Neural cell (in vitro differentiated cells): Measurements from ENCODE around the gene DAAM2. TPM values are rescaled to one million over a fixed set of nuclear protein-coding genes. Genes with fewer than 3 reads are reported as not detected.

Experiments used
- H2AFZ ChIP-seq: fragments of 200-600, 300-800 bp; sonication (generic), shearing (Covaris generic); 2 replicates; pipeline ENCODE4 v1.6.0; 2014; ENCODE audit warnings: low read depth, mild to moderate bottlenecking, antibody characterized with exemption, low read length, moderate library complexity
- H3F3A ChIP-seq: fragments of 200-600 bp; shearing (Covaris generic); 2 replicates; pipeline ENCODE4 v1.6.1; 2016; ENCODE audit warnings: mild to moderate bottlenecking, moderate library complexity, mixed read lengths, antibody characterized with exemption, low read length; ENCODE audit not compliant: insufficient read depth, poor library complexity, severe bottlenecking
- H3K27ac ChIP-seq: fragments of 200-600, 300-800 bp; sonication (generic), shearing (Covaris generic); 2 replicates; pipeline ENCODE4 v1.5.1; 2014; ENCODE audit warnings: mild to moderate bottlenecking, low read length, moderate library complexity
- H3K27me3 ChIP-seq: fragments of 300-800, 200-600 bp; sonication (generic), shearing (Covaris generic); 2 replicates; pipeline ENCODE4 v1.6.0; 2014; ENCODE audit warnings: mild to moderate bottlenecking, low read depth, low read length, moderate library complexity; ENCODE audit not compliant: insufficient read depth
- H3K36me3 ChIP-seq: fragments of 300-800, 200-600 bp; sonication (generic), shearing (Covaris generic); 2 replicates; pipeline ENCODE4 v1.5.1; 2014; ENCODE audit warnings: mild to moderate bottlenecking, antibody characterized with exemption, low read length, moderate library complexity; ENCODE audit not compliant: insufficient read depth
- H3K4me2 ChIP-seq: fragments of 300-800, 200-600 bp; sonication (generic), shearing (Covaris generic); 2 replicates; pipeline ENCODE4 v1.6.0; 2014; ENCODE audit warnings: mild to moderate bottlenecking, low read length
- H3K4me3 ChIP-seq: fragments of 300-800, 200-600 bp; sonication (generic), shearing (Covaris generic); 2 replicates; pipeline ENCODE4 v1.5.1; 2014; ENCODE audit warnings: mild to moderate bottlenecking, low read length, moderate library complexity
- H3K79me2 ChIP-seq: fragments of 200-600 bp; shearing (Covaris generic); replicated peaks from 2 replicates; pipeline ENCODE4 v1.6.0; 2014; ENCODE audit warnings: mild to moderate bottlenecking, low read length, moderate library complexity; ENCODE audit not compliant: insufficient read depth
- H3K9ac ChIP-seq: fragments of 300-800, 200-600 bp; sonication (generic), shearing (Covaris generic); 2 replicates; pipeline ENCODE4 v1.6.1; 2016; ENCODE audit warnings: mild to moderate bottlenecking, low read length, mixed read lengths
- H3K9me2 ChIP-seq: fragments of 200-600 bp; shearing (Covaris generic); 2 replicates; pipeline ENCODE4 v1.6.1; 2016; ENCODE audit warnings: mild to moderate bottlenecking, low read length, mixed read lengths; ENCODE audit not compliant: insufficient read depth
- H3K9me3 ChIP-seq: fragments of 200-600, 300-800 bp; sonication (generic), shearing (Covaris generic); 2 replicates; pipeline ENCODE4 v1.6.1; 2016; ENCODE audit warnings: mild to moderate bottlenecking, mixed run types, low read length, moderate library complexity, mixed read lengths
- H4K20me1 ChIP-seq: fragments of 200-600 bp; shearing (Covaris generic); 2 replicates; pipeline ENCODE4 v1.6.1; 2016; ENCODE audit warnings: mild to moderate bottlenecking, mixed run types; ENCODE audit not compliant: insufficient read depth
- EP300 ChIP-seq: fragments of 450-650 bp; conservative IDR thresholded peaks from 2 replicates; pipeline ENCODE4 v1.6.1; 2014; ENCODE audit warnings: antibody characterized with exemption, mild to moderate bottlenecking, moderate library complexity; ENCODE audit not compliant: poor library complexity, severe bottlenecking
- EZH2 ChIP-seq: fragments of 200-600, 300-800 bp; shearing (Covaris generic), sonication (generic); IDR thresholded peaks from 2 replicates; pipeline ENCODE4 v1.6.1; 2014; ENCODE audit warnings: antibody characterized with exemption, low read length, borderline replicate concordance, mild to moderate bottlenecking; ENCODE audit not compliant: insufficient read depth, poor library complexity, severe bottlenecking
- MXI1 ChIP-seq: fragments of 450-650 bp; conservative IDR thresholded peaks from 2 replicates; pipeline ENCODE4 v1.6.1; 2014; ENCODE audit warnings: antibody characterized with exemption, mild to moderate bottlenecking; ENCODE audit not compliant: poor library complexity, severe bottlenecking
- POLR2AphosphoS5 ChIP-seq: IDR thresholded peaks from 2 replicates; pipeline ENCODE4 v1.6.1; 2012
- RAD21 ChIP-seq: fragments of 450-650 bp; conservative IDR thresholded peaks from 2 replicates; pipeline ENCODE4 v1.6.1; 2014; ENCODE audit warnings: antibody characterized with exemption, mild to moderate bottlenecking, moderate library complexity
- SMC3 ChIP-seq: fragments of 450-650 bp; conservative IDR thresholded peaks from 2 replicates; pipeline ENCODE4 v1.6.1; 2014; ENCODE audit warnings: antibody characterized with exemption, mild to moderate bottlenecking, moderate library complexity; ENCODE audit not compliant: poor library complexity
- TAF1 ChIP-seq: IDR thresholded peaks from 2 replicates; pipeline ENCODE4 v1.6.1; 2012; ENCODE audit warnings: low read depth
- polyA plus RNA-seq: library from polyadenylated mRNA; depleted of rRNA; stranded (reverse); fragments of >200 nt; gene quantifications from 2 replicates; pipeline ENCODE4 v1.2.3, GENCODE V29; 2014
- TF ChIP-seq, protein P1 (sequence below): IDR thresholded peaks from 2 replicates; pipeline ENCODE4 v1.6.1; 2012; ENCODE audit warnings: borderline replicate concordance
- TF ChIP-seq, protein P2 (sequence below): fragments of 450-650 bp; IDR thresholded peaks from 2 replicates; pipeline ENCODE4 v1.5.1; 2014; ENCODE audit warnings: antibody characterized with exemption, mild to moderate bottlenecking, moderate library complexity; ENCODE audit not compliant: poor library complexity, severe bottlenecking

The DAAM2 gene
- polyA plus RNA-seq, 1 donor from 2014 or later = 1.2 TPM

DNA sequence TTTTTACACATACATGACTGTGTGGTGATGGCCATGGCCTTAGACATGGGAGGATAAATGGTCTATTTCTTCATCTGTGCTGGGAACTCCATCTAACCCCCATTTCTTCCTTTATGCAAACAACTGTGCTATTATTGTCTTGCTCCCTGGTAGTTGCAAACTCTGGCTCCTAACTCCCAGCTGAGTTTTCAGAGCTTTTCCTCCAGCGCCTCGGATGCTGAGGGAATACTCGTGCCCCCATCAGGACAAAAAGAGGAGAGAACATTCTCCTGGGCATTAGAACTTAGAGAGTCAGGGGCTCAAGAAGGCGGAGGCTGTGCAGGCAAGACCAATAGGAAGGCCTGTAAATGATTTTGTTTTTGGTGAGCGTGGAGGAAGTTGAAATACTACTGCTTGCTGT is 2.1 kb downstream of the DAAM2 start:
- Histone ChIP-seq H3K4me3 (no peak overlapping the region), H3K4me2 (no peak overlapping the region), H3K9ac (no peak overlapping the region), H4K20me1 (no peaks in the 10 kb centered on the region), H3K27ac (no peak overlapping the region), H3F3A (no peaks in the 10 kb centered on the region), H3K9me2 (no peaks in the 10 kb centered on the region), H2AFZ (no peak overlapping the region), H3K27me3 (peaks cover 24% of the 10 kb centered on the region), H3K9me3 (no peaks in the 10 kb centered on the region), H3K36me3 (no peaks in the 10 kb centered on the region), H3K79me2 (no peaks in the 10 kb centered on the region)
- TF ChIP-seq POLR2AphosphoS5 (no peak), TAF1 (no peak), RAD21 (no peak), MXI1 (no peak), SMC3 (no peak), EP300 (no peak), EZH2 (no peak)
- TF ChIP-seq, protein P1, sequence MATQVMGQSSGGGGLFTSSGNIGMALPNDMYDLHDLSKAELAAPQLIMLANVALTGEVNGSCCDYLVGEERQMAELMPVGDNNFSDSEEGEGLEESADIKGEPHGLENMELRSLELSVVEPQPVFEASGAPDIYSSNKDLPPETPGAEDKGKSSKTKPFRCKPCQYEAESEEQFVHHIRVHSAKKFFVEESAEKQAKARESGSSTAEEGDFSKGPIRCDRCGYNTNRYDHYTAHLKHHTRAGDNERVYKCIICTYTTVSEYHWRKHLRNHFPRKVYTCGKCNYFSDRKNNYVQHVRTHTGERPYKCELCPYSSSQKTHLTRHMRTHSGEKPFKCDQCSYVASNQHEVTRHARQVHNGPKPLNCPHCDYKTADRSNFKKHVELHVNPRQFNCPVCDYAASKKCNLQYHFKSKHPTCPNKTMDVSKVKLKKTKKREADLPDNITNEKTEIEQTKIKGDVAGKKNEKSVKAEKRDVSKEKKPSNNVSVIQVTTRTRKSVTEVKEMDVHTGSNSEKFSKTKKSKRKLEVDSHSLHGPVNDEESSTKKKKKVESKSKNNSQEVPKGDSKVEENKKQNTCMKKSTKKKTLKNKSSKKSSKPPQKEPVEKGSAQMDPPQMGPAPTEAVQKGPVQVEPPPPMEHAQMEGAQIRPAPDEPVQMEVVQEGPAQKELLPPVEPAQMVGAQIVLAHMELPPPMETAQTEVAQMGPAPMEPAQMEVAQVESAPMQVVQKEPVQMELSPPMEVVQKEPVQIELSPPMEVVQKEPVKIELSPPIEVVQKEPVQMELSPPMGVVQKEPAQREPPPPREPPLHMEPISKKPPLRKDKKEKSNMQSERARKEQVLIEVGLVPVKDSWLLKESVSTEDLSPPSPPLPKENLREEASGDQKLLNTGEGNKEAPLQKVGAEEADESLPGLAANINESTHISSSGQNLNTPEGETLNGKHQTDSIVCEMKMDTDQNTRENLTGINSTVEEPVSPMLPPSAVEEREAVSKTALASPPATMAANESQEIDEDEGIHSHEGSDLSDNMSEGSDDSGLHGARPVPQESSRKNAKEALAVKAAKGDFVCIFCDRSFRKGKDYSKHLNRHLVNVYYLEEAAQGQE = no peak
- TF ChIP-seq, protein P2, sequence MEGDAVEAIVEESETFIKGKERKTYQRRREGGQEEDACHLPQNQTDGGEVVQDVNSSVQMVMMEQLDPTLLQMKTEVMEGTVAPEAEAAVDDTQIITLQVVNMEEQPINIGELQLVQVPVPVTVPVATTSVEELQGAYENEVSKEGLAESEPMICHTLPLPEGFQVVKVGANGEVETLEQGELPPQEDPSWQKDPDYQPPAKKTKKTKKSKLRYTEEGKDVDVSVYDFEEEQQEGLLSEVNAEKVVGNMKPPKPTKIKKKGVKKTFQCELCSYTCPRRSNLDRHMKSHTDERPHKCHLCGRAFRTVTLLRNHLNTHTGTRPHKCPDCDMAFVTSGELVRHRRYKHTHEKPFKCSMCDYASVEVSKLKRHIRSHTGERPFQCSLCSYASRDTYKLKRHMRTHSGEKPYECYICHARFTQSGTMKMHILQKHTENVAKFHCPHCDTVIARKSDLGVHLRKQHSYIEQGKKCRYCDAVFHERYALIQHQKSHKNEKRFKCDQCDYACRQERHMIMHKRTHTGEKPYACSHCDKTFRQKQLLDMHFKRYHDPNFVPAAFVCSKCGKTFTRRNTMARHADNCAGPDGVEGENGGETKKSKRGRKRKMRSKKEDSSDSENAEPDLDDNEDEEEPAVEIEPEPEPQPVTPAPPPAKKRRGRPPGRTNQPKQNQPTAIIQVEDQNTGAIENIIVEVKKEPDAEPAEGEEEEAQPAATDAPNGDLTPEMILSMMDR = no peak

DNA sequence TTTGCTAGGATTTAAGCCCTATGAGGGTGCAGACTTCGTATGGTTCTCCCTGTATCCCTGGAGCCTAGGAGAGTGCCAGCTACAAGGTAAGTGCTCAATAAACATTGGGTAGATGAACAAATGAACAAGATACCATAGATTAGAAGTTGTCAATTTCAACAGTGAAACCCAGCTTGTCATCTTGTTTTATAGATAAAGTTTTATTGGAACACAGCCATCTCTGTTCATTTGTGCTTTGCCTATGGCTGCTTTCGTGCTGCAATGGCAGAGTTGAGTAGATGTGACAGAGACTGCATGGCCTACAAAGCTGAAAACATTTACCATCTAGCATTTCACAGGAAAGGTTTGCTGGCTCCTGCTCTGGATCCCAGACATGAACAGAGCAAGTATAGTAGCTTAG is 5.6 kb downstream of the DAAM2 start:
- H3K4me2 ChIP-seq = no peak overlapping the region
- H3F3A ChIP-seq = no peaks in the 10 kb centered on the region
- H3K36me3 ChIP-seq = no peaks in the 10 kb centered on the region
- H3K79me2 ChIP-seq = no peaks in the 10 kb centered on the region
- no peaks in the 10 kb centered on the region for H3K9me2 ChIP-seq
- no peaks in the 10 kb centered on the region for H3K9me3 ChIP-seq
- no peak overlapping the region for H3K9ac ChIP-seq
- TF ChIP-seq, protein P2 = no peak
- TF ChIP-seq POLR2AphosphoS5 (no peak), EP300 (no peak), EZH2 (no peak), SMC3 (no peak), TAF1 (no peak), RAD21 (no peak), MXI1 (no peak)
- TF ChIP-seq, protein P1 = no peak
- peaks cover 14% of the 10 kb centered on the region for H3K27me3 ChIP-seq
- no peak overlapping the region for H3K27ac ChIP-seq
- H4K20me1 ChIP-seq = no peaks in the 10 kb centered on the region
- H2AFZ ChIP-seq = no peak overlapping the region
- no peak overlapping the region for H3K4me3 ChIP-seq
